ENCODE results near the gene ATXN1.

ATXN1 gene

DNA sequence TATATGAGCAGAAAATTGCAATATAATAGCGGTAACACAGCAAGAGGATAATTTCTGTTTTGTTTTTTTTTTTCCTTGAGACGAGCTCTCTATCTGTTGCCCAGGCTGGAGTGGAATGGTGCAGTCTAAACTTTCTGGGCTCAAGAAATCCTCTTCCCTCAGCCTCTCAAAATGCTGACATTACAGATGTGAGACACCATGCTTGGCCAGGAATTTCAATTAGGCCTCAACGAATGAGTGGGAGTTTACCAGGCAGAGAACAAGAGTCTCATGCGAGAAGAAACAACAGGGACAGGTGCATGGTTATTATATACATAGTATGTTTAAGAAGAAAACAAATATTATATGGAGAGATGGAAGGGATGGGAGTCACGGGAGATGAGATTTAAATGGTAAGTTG is 111.4 kb downstream of the ATXN1 start:
- H3K9ac ChIP-seq (ENCODE audit: low read length): no peak overlapping the region
- H3K27ac ChIP-seq (ENCODE audit: low read length): no peak overlapping the region
- H4K20me1 ChIP-seq (ENCODE audit: insufficient read depth, low read length): no peaks in the 10 kb centered on the region
- H2AFZ ChIP-seq (ENCODE audit: low read depth, low read length): no peak overlapping the region
- no peak overlapping the region for H3K4me2 ChIP-seq (ENCODE audit: low read length)
- H3K27me3 ChIP-seq (ENCODE audit: low read depth, low read length): peaks cover 46% of the 10 kb centered on the region
- H3K4me1 ChIP-seq (ENCODE audit: low read length): peaks cover 7% of the 10 kb centered on the region
- TF ChIP-seq EZH2phosphoT487 (IDR thresholded peaks at IDR 0.05; ENCODE audit: low read depth): no peak
- no peak for TF ChIP-seq CTCF (IDR thresholded peaks at IDR 0.05; ENCODE audit: low read depth, low read length)
- no peaks in the 10 kb centered on the region for H3K9me3 ChIP-seq (ENCODE audit: insufficient read depth, low read length)
- H3K79me2 ChIP-seq (ENCODE audit: low read length): no peaks in the 10 kb centered on the region
- no peaks in the 10 kb centered on the region for H3K36me3 ChIP-seq (replicated peaks; ENCODE audit: low read depth, low read length)
- H3K4me3 ChIP-seq (ENCODE audit: low read length): no peak overlapping the region

- H3K4me2 ChIP-seq (ENCODE audit: low read length): no peak overlapping the region
- H2AFZ ChIP-seq (ENCODE audit: low read depth, low read length): no peak overlapping the region
- no peak for TF ChIP-seq EZH2phosphoT487 (IDR thresholded peaks at IDR 0.05; ENCODE audit: low read depth)
- TF ChIP-seq CTCF (IDR thresholded peaks at IDR 0.05; ENCODE audit: low read depth, low read length): no peak
- H3K9ac ChIP-seq (ENCODE audit: low read length): no peak overlapping the region
- no peak overlapping the region for H3K27ac ChIP-seq (ENCODE audit: low read length)
- H3K79me2 ChIP-seq (ENCODE audit: low read length): no peaks in the 10 kb centered on the region
- no peaks in the 10 kb centered on the region for H3K36me3 ChIP-seq (replicated peaks; ENCODE audit: low read depth, low read length)
- H3K9me3 ChIP-seq (ENCODE audit: insufficient read depth, low read length): no peaks in the 10 kb centered on the region
- H3K4me1 ChIP-seq (ENCODE audit: low read length): peaks cover 7% of the 10 kb centered on the region
- H4K20me1 ChIP-seq (ENCODE audit: insufficient read depth, low read length): no peaks in the 10 kb centered on the region
- peaks cover 43% of the 10 kb centered on the region for H3K27me3 ChIP-seq (ENCODE audit: low read depth, low read length)
- no peak overlapping the region for H3K4me3 ChIP-seq (ENCODE audit: low read length)
Measured at GRCh38 chr6:16649241-16649640, 112.0 kb downstream of the ATXN1 start.

DNA sequence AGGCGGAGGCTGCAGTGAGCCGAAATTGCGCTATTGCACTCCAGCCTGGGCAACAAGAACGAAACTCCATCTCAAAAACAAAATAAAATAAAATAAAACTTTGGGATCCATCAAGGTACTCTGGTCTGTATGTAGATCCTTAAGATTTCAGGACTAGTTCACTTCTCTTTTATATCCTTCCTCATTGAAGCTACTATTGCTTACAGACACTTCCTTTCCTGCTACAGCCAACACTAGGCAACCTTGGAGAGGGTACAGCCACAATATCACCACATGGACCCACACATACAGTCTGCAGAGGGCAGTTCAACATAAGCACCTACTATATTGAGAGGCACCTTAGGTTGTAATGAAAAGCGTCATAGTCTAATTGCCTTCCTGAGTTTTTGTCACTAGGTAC is 113.3 kb downstream of the ATXN1 start:
- no peak overlapping the region for H3K9ac ChIP-seq (ENCODE audit: low read length)
- H3K79me2 ChIP-seq (ENCODE audit: low read length): no peaks in the 10 kb centered on the region
- H3K4me3 ChIP-seq (ENCODE audit: low read length): no peak overlapping the region
- no peak overlapping the region for H2AFZ ChIP-seq (ENCODE audit: low read depth, low read length)
- H3K27ac ChIP-seq (ENCODE audit: low read length): no peak overlapping the region
- H4K20me1 ChIP-seq (ENCODE audit: insufficient read depth, low read length): no peaks in the 10 kb centered on the region
- H3K27me3 ChIP-seq (ENCODE audit: low read depth, low read length): peaks cover 39% of the 10 kb centered on the region
- H3K36me3 ChIP-seq (replicated peaks; ENCODE audit: low read depth, low read length): no peaks in the 10 kb centered on the region
- TF ChIP-seq CTCF (IDR thresholded peaks at IDR 0.05; ENCODE audit: low read depth, low read length) (no peak), EZH2phosphoT487 (IDR thresholded peaks at IDR 0.05; ENCODE audit: low read depth) (no peak)
- peaks cover 7% of the 10 kb centered on the region for H3K4me1 ChIP-seq (ENCODE audit: low read length)
- H3K9me3 ChIP-seq (ENCODE audit: insufficient read depth, low read length): no peaks in the 10 kb centered on the region
- no peak overlapping the region for H3K4me2 ChIP-seq (ENCODE audit: low read length)

DNA sequence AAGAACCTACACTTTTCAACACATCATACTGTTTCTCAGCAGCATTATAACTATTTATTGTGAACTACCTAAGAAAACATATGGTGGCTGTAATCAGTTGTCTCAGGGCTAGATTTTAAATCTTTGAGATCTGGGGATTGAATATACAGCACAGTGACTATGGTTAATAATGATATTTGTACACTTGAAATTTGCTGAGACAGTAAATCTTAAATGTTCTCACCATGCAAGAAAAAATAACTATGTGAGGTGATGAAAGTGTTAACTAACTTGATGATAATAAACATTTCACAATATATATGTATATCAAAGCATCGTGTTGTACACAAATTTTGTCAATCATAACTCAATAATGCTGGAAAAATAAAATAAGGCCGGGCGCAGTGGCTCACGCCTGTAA is 113.8 kb downstream of the ATXN1 start:
- Histone ChIP-seq H3K4me1 (ENCODE audit: low read length) (peaks cover 7% of the 10 kb centered on the region), H3K36me3 (replicated peaks; ENCODE audit: low read depth, low read length) (no peaks in the 10 kb centered on the region), H3K27me3 (ENCODE audit: low read depth, low read length) (peaks cover 33% of the 10 kb centered on the region), H3K9ac (ENCODE audit: low read length) (no peak overlapping the region), H2AFZ (ENCODE audit: low read depth, low read length) (no peak overlapping the region), H3K4me3 (ENCODE audit: low read length) (no peak overlapping the region), H3K4me2 (ENCODE audit: low read length) (no peak overlapping the region), H4K20me1 (ENCODE audit: insufficient read depth, low read length) (no peaks in the 10 kb centered on the region), H3K9me3 (ENCODE audit: insufficient read depth, low read length) (no peaks in the 10 kb centered on the region), H3K79me2 (ENCODE audit: low read length) (no peaks in the 10 kb centered on the region), H3K27ac (ENCODE audit: low read length) (no peak overlapping the region)
- TF ChIP-seq EZH2phosphoT487 (IDR thresholded peaks at IDR 0.05; ENCODE audit: low read depth): no peak
